HCEC 1CT (cell line): ENCODE data around the gene HNF1B.
"Not testable (repeated sequence)": the region's sequence is repeated elsewhere in the genome, so short reads cannot be mapped to it uniquely, and the experiment has no call there.

ENCODE experiments used
- DNase-seq: peaks from one replicate; pipeline ENCODE4 v3.0.0-alpha.2; 2017

The HNF1B gene, protein sequence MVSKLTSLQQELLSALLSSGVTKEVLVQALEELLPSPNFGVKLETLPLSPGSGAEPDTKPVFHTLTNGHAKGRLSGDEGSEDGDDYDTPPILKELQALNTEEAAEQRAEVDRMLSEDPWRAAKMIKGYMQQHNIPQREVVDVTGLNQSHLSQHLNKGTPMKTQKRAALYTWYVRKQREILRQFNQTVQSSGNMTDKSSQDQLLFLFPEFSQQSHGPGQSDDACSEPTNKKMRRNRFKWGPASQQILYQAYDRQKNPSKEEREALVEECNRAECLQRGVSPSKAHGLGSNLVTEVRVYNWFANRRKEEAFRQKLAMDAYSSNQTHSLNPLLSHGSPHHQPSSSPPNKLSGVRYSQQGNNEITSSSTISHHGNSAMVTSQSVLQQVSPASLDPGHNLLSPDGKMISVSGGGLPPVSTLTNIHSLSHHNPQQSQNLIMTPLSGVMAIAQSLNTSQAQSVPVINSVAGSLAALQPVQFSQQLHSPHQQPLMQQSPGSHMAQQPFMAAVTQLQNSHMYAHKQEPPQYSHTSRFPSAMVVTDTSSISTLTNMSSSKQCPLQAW

GRCh38 chr17:37744961-37745800 is at the start of gene HNF1B:
Gene HNF1B, minus strand, starts transcription at chr17:37745059. Its CDS starts 175 bp downstream, at chr17:37744884.
- no peak for DNase-seq

- peak; percentile 80 for DNase-seq
Measured at GRCh38 chr17:37792787-37793186, 47.9 kb upstream of the HNF1B start.

GRCh38 chr17:37791447-37792399 is 46.9 kb upstream of the HNF1B start:
- DNase-seq = peak; percentile 32

GRCh38 chr17:37789771-37790541 is 45.1 kb upstream of the HNF1B start:
- no peak for DNase-seq

GRCh38 chr17:37789021-37789565 is 44.2 kb upstream of the HNF1B start:
- DNase-seq = no peak

DNA sequence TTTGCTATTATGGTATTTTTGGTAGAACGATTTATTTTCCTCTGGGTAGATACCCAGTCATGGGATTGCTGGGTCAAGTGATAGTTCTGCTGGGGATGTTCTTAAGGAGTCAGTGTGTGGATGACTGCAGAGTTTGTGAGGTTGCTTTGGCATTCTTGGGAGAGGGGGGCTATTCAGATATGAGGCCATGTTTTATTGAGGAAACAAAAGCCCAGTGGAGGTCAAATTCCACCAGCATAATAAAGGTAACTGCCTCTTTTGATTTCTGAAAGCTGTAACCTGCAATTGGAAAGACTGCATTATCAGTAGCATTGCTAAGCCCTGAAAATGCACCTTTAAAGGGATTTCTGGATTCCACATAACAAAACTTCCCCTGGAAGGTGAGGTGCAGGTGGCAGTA is 43.7 kb upstream of the HNF1B start:
- DNase-seq = no peak

DNA sequence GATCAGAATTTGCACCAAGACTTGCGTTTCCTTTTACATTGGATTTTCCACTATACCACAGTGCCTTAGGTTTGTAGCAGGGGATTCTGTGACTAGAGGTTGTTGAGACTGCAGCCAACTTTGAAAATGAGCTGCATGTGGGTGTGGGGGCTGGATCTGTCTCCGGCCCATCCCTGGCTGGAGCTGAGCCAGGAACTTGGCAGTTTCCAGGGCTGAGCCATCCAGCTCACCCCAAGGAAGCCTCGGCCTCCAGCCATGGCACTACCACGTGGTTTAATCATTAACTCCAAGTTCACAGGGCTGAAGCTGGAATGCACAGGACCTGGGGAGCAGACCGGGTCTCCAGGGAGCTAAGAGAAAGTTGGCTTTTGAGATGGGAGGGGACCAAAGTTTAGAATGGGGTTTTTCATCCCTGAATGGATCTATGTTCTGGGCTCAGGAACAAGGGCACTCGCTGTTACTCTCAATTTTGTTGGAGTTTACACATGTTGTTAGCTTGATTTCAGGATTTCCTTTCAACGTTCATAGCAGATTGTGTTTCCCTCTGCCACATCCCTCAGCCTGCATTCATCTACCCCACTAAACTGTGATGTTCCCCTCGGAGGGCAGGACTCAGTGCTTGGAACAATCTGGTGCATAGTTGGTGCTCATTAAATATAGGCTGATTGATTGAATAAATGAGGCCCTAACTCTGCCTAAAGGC is 42.3 kb upstream of the HNF1B start:
- no peak for DNase-seq

DNA sequence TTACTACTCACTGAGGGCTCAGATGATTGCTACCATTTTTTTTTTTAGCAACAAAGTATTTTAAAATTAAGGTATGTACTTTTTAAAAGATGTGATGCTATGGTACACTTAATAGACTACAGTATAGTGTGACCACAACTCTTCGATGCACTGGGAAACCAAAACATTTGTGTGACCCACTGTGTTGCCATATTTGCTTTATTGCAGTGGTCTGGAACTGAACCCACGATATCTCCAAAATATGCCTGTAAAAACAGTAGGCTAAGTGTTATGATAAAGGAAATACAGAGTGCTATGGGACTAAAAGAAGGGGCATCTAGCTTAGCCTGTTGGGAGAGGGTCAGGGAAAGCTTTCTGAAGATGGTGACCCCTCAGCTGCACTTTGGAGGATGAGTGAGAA is 41.6 kb upstream of the HNF1B start:
- no peak for DNase-seq

GRCh38 chr17:37782460-37782859 is 37.6 kb upstream of the HNF1B start:
- not testable (repeated sequence) for DNase-seq

DNA sequence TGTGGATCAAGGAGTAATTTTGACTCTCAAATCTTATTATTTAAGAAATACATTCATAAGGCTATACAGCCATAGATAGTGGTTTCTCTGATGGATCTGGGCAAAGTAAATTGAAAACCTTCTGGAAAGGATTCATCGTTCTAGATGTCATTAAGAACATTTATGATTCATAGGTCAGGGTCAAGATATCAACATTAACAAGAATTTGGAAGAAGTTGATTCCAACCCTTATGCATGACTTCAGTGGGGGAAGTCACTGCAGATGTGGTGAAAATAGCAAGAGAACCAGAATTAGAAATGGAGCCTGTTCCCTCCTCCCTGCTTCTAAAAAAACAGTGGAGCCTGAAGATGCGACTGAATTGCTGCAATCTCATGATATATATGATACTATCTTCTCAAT is 36.6 kb upstream of the HNF1B start:
- DNase-seq = peak; percentile 35

- DNase-seq = peak; percentile 73
Measured at GRCh38 chr17:37779554-37779953, 34.7 kb upstream of the HNF1B start.

DNA sequence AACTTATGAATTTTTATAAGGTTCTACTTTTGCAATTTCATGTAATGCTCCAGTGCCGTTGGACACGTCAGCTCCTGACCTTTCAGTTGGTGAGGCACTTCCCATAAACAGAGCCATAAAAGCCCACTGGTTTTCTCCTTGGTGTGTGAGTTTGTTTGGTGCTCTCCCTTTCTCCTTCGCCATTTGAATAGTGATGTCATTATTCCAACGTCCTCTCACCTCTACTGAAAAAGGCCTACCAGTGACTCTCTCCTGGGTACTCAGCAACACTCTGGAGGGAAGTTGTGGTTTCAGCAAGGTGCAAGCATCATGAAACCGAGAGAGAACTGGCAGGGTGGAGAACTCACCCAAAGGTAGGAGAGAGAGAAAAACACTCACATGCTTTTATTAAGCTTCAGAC is 29.6 kb upstream of the HNF1B start:
- DNase-seq = no peak

- no peak for DNase-seq
Measured at GRCh38 chr17:37772982-37773381, 28.1 kb upstream of the HNF1B start.

DNA sequence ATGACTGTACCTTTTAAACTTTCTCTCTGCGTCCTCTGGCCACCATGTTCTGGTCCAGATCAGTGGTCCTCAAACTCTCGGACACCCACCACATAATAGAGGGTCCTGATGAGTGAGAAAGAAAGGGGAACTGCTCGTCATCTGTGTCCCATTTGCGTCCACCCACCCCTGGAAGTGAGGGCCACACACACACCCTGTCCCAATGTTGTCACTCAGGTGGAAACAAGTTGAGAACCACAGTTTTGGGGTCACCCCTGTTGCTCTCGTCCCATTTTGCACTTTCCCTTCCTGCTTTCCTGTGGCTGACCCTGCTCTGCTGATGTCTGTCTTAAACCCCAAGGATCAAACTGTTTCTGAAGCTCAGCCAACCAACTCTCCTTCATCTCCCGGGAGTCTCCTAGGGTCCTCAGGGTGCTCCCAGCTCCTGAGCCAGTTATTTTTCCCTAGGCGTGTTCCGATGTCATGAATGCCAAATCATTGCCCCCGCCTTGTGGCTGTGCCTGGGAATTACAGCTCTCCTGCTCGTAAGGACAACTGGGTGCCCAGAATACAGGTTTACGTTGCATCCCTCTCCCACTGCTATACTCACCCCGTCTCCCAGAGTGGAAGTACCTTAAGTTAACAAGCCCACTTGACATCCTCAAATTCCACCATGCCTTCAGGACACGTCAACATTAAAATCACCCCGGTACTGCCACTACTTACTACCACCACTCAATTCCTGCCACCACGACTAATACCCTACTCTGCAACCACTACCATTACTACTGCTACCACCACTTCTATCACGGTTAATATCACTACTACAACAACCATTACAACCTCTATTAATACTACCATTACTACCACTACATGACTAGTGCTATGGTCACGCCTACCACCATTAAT is 26.0 kb upstream of the HNF1B start:
- DNase-seq = peak; percentile 45

DNA sequence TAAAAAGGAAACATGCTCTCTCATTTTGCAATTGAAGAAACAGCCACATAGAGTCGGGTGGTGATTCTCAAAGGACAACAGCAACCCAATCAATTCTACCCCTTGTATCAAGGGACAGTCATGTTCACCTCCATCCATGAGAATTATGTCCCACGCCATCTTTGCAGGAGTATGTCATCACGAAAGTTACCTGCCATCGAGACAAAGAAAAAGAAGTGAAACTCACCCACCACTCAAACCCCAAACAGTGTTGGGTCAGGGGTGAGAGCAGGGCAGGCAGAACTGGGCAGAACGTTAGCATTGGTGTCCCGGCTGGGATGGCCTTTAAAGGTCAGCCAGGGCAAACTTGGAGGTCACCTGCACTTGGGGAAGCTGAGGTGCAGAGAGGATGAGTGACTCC is 24.2 kb upstream of the HNF1B start:
- no peak for DNase-seq

GRCh38 chr17:37768438-37768837 is 23.6 kb upstream of the HNF1B start:
- no peak for DNase-seq

DNA sequence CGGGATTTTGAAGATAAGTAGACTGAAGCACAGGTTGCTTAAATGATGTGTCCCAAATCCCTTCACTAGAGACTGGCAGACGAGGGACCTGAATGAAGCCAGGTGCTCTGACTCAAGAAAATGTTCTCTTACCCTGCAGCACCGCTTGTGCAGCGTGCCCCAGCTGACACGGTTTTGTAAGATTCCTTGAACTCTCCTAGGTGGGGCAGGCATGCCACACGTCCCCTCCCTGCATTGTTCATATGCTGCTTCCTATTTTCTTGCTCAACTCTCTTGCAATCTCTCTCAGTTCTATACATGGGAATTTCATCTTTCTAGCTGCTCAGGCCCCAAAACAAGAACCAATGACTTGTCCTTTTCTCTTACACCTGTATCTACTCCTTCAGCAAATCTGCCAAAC is 22.1 kb upstream of the HNF1B start:
- no peak for DNase-seq

- no peak for DNase-seq
Measured at GRCh38 chr17:37764383-37764782, 19.5 kb upstream of the HNF1B start.

DNA sequence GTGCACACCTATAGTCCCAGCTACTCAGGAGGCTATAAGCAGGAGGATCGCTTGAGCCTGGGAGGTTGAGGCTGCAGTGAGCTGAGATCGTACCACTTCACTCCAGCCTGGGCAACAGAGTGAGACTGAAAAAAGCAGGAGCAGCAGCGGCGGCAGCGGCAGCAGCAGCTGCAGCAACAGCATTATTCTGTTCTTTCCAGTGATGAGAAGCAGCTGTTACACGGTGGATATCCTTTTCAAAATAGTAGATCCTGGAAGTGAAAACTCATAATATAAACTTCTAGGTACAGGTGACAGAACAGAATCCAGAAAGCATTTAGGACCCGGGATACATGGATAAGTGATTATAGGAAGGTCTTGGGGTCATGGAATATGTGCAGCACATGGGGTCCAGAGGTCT is 17.8 kb upstream of the HNF1B start:
- DNase-seq = no peak

DNA sequence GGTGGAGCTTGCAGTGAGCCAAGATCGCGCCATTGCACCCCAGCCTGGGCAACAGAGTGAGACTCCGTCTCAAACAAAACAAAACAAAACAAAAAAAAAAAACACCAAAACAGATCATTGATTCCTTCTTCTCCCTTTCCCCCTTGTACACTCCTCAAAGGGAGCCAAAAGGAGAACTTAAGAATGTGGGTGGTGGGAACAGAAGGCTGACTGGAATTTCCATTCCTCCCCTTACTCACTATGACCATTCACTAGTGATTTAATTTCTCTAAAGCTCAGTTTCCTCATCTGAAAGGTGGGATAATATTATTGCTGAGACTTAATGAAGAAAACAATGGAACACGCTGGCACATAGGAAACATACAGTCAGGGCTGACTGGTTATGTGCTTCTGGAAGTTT is 17.1 kb upstream of the HNF1B start:
- DNase-seq = no peak
